Central memory CD8-positive, alpha-beta T cell (primary cell): Measurements from ENCODE around the gene LSM2.
"Not testable (repeated sequence)": the region's sequence is repeated elsewhere in the genome, so short reads cannot be mapped to it uniquely, and the experiment has no call there.

Source experiments
- ATAC-seq: fragments of 150-1000 bp; cut with Tn5 transposase; replicated peaks from 2 replicates; pipeline ENCODE4 v1.10.0; 2022; ENCODE audit warnings: mild to moderate bottlenecking, moderate FRiP score, moderate number of reproducible peaks; ENCODE audit not compliant: poor library complexity, severe bottlenecking; ENCODE audit errors: extremely low read depth
- DNase-seq, 2 donors: peaks; one replicate each; pipeline ENCODE4 v3.0.0; 2021; ENCODE audit warnings: low spot score in 2 of 2
- H3K27ac Mint-ChIP-seq: one replicate; pipeline ENCODE4 v1.8.0; 2022; ENCODE audit warnings: low read depth, mild to moderate bottlenecking, moderate library complexity, mixed read lengths
- H3K27me3 Mint-ChIP-seq: one replicate; pipeline ENCODE4 v1.8.0; 2022; ENCODE audit warnings: mixed read lengths
- H3K36me3 Mint-ChIP-seq: one replicate; pipeline ENCODE4 v1.8.0; 2022; ENCODE audit warnings: mild to moderate bottlenecking, moderate library complexity, mixed read lengths; ENCODE audit not compliant: insufficient read depth
- H3K4me1 Mint-ChIP-seq: one replicate; pipeline ENCODE4 v1.8.0; 2022; ENCODE audit warnings: mixed read lengths
- H3K4me3 Mint-ChIP-seq: one replicate; pipeline ENCODE4 v1.8.0; 2022; ENCODE audit warnings: mild to moderate bottlenecking, moderate library complexity, mixed read lengths
- H3K9me3 Mint-ChIP-seq: one replicate; pipeline ENCODE4 v1.8.0; 2022; ENCODE audit warnings: mixed read lengths

Gene LSM2

GRCh38 chr6:31836474-31837368, 30.0 kb upstream of the LSM2 start:
- H3K4me1 Mint-ChIP-seq: peaks cover 38% of the 10 kb centered on the region
- peaks cover 68% of the 10 kb centered on the region for H3K36me3 Mint-ChIP-seq
- DNase-seq: no peak
- no peaks in the 10 kb centered on the region for H3K9me3 Mint-ChIP-seq
- peak overlapping the region; percentile 99 for H3K27ac Mint-ChIP-seq
- H3K4me3 Mint-ChIP-seq: peak overlapping the region; percentile 91
- H3K27me3 Mint-ChIP-seq: no peaks in the 10 kb centered on the region
- ATAC-seq: no peak

- no peak for DNase-seq
These were observed 29.3 kb upstream of the LSM2 start for GRCh38 chr6:31836047-31836473.

GRCh38 chr6:31834367-31835250, 27.8 kb upstream of the LSM2 start:
- ATAC-seq (peak; percentile 54), DNase-seq (peak; percentile 73 to 78)
- Mint-ChIP-seq H3K36me3 (peaks cover 52% of the 10 kb centered on the region), H3K4me3 (peak overlapping the region; percentile 91), H3K27me3 (no peaks in the 10 kb centered on the region), H3K9me3 (no peaks in the 10 kb centered on the region), H3K27ac (peak overlapping the region; percentile 99), H3K4me1 (peaks cover 53% of the 10 kb centered on the region)

More at GRCh38 chr6:31836047-31836473, 29.3 kb upstream of the LSM2 start:
- no peaks in the 10 kb centered on the region for H3K9me3 Mint-ChIP-seq
- H3K4me1 Mint-ChIP-seq: peaks cover 38% of the 10 kb centered on the region
- peak overlapping the region; percentile 91 for H3K4me3 Mint-ChIP-seq
- H3K27me3 Mint-ChIP-seq: no peaks in the 10 kb centered on the region
- ATAC-seq: no peak
- peaks cover 62% of the 10 kb centered on the region for H3K36me3 Mint-ChIP-seq
- H3K27ac Mint-ChIP-seq: peak overlapping the region; percentile 99

- DNase-seq (no peak), ATAC-seq (no peak)
- H3K36me3 Mint-ChIP-seq: peaks cover 24% of the 10 kb centered on the region
- no peaks in the 10 kb centered on the region for H3K9me3 Mint-ChIP-seq
- peaks cover 44% of the 10 kb centered on the region for H3K4me1 Mint-ChIP-seq
- H3K27ac Mint-ChIP-seq: peak overlapping the region; percentile 55
- peak overlapping the region; percentile 80 for H3K4me3 Mint-ChIP-seq
- H3K27me3 Mint-ChIP-seq: no peaks in the 10 kb centered on the region
These were observed 24.8 kb upstream of the LSM2 start for GRCh38 chr6:31831350-31832215.

GRCh38 chr6:31830886-31831335, 24.1 kb upstream of the LSM2 start:
- H3K27ac Mint-ChIP-seq: peak overlapping the region; percentile 89
- H3K36me3 Mint-ChIP-seq: peaks cover 19% of the 10 kb centered on the region
- ATAC-seq (no peak), DNase-seq (no peak)
- H3K9me3 Mint-ChIP-seq: no peaks in the 10 kb centered on the region
- peak overlapping the region; percentile 80 for H3K4me3 Mint-ChIP-seq
- H3K27me3 Mint-ChIP-seq: no peaks in the 10 kb centered on the region
- H3K4me1 Mint-ChIP-seq: peaks cover 39% of the 10 kb centered on the region

GRCh38 chr6:31829633-31830283, 23.0 kb upstream of the LSM2 start:
- ATAC-seq (peak; percentile 52), DNase-seq (no peak)
- Mint-ChIP-seq H3K36me3 (peaks cover 11% of the 10 kb centered on the region), H3K27me3 (no peaks in the 10 kb centered on the region), H3K4me1 (peaks cover 29% of the 10 kb centered on the region), H3K4me3 (peak overlapping the region; percentile 80), H3K9me3 (no peaks in the 10 kb centered on the region), H3K27ac (peak overlapping the region; percentile 89)

- Mint-ChIP-seq H3K27ac (peak within 1 kb of the TSS; percentile 92), H3K27me3 (no peaks in the 10 kb centered on the region), H3K36me3 (peaks cover 6% of the 10 kb centered on the region), H3K4me3 (peak within 1 kb of the TSS; percentile 88), H3K9me3 (no peaks in the 10 kb centered on the region), H3K4me1 (peaks cover 26% of the 10 kb centered on the region)
- peak; percentile 58 to 65 for DNase-seq
- peak; percentile 61 for ATAC-seq
These were observed 20.7 kb upstream of the LSM2 start, which contains the start of gene HSPA1B for GRCh38 chr6:31827286-31828079. HSPA1B (plus strand) TSS chr6:31827738; CDS start chr6:31827951, 213 bp downstream.

- H3K27me3 Mint-ChIP-seq: no peaks in the 10 kb centered on the region
- peaks cover 32% of the 10 kb centered on the region for H3K4me1 Mint-ChIP-seq
- no peak for ATAC-seq
- peaks cover 11% of the 10 kb centered on the region for H3K36me3 Mint-ChIP-seq
- H3K9me3 Mint-ChIP-seq: no peaks in the 10 kb centered on the region
- H3K27ac Mint-ChIP-seq: peak overlapping the region; percentile 92
- H3K4me3 Mint-ChIP-seq: peak overlapping the region; percentile 88
- DNase-seq: no peak
These were observed 20.1 kb upstream of the LSM2 start for GRCh38 chr6:31826793-31827285.

- no peaks in the 10 kb centered on the region for H3K9me3 Mint-ChIP-seq
- ATAC-seq (no peak), DNase-seq (no peak)
- peak overlapping the region; percentile 92 for H3K27ac Mint-ChIP-seq
- H3K36me3 Mint-ChIP-seq: peaks cover 13% of the 10 kb centered on the region
- peaks cover 34% of the 10 kb centered on the region for H3K4me1 Mint-ChIP-seq
- no peaks in the 10 kb centered on the region for H3K27me3 Mint-ChIP-seq
- H3K4me3 Mint-ChIP-seq: peak overlapping the region; percentile 88
These were observed 18.8 kb upstream of the LSM2 start for GRCh38 chr6:31825553-31825952.

GRCh38 chr6:31823592-31824196, 16.9 kb upstream of the LSM2 start:
- Mint-ChIP-seq H3K4me3 (peak overlapping the region; percentile 27), H3K4me1 (peaks cover 26% of the 10 kb centered on the region)
- not testable (repeated sequence) for H3K9me3 Mint-ChIP-seq, ATAC-seq, H3K27ac Mint-ChIP-seq, DNase-seq, H3K36me3 Mint-ChIP-seq, H3K27me3 Mint-ChIP-seq
